Measurements from ENCODE around the gene ALKBH1. TPM values are rescaled to one million over a fixed set of nuclear protein-coding genes. Genes with fewer than 3 reads are reported as not detected.
"Not testable (repeated sequence)": the region's sequence is repeated elsewhere in the genome, so short reads cannot be mapped to it uniquely, and the experiment has no call there.

The ALKBH1 gene, protein sequence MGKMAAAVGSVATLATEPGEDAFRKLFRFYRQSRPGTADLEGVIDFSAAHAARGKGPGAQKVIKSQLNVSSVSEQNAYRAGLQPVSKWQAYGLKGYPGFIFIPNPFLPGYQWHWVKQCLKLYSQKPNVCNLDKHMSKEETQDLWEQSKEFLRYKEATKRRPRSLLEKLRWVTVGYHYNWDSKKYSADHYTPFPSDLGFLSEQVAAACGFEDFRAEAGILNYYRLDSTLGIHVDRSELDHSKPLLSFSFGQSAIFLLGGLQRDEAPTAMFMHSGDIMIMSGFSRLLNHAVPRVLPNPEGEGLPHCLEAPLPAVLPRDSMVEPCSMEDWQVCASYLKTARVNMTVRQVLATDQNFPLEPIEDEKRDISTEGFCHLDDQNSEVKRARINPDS
- 10 to 100 TPM in 2 of 4 donors, 1 to 10 TPM in 2; 5.8 to 12.1 (median 9.5) TPM for polyA plus RNA-seq
- long read RNA-seq, donor 1: 0 reads
- long read RNA-seq, donor 2, partial matches to known transcripts: 0 of 3 reads
- long read RNA-seq, donor 2, other reads (novel, unspliced or antisense): 0 of 3 reads
- long read RNA-seq, donor 3: 0 reads
- long read RNA-seq, donor 4: 0 reads
- long read RNA-seq, donor 5: 0 reads
- long read RNA-seq, donor 6, partial matches to known transcripts: 0 of 1 reads
- long read RNA-seq, donor 6, other reads (novel, unspliced or antisense): 0 of 1 reads
- long read RNA-seq, donor 7: 0 reads
- long read RNA-seq, donor 8, partial matches to known transcripts: 0 of 1 reads
- long read RNA-seq, donor 8, other reads (novel, unspliced or antisense): 0 of 1 reads
- long read RNA-seq, donor 9, partial matches to known transcripts: 7 of 48 reads
- long read RNA-seq, donor 9, other reads (novel, unspliced or antisense): 40 of 48 reads
- long read RNA-seq, donor 10, partial matches to known transcripts: 0 of 2 reads
- long read RNA-seq, donor 10, other reads (novel, unspliced or antisense): 0 of 2 reads

DNA sequence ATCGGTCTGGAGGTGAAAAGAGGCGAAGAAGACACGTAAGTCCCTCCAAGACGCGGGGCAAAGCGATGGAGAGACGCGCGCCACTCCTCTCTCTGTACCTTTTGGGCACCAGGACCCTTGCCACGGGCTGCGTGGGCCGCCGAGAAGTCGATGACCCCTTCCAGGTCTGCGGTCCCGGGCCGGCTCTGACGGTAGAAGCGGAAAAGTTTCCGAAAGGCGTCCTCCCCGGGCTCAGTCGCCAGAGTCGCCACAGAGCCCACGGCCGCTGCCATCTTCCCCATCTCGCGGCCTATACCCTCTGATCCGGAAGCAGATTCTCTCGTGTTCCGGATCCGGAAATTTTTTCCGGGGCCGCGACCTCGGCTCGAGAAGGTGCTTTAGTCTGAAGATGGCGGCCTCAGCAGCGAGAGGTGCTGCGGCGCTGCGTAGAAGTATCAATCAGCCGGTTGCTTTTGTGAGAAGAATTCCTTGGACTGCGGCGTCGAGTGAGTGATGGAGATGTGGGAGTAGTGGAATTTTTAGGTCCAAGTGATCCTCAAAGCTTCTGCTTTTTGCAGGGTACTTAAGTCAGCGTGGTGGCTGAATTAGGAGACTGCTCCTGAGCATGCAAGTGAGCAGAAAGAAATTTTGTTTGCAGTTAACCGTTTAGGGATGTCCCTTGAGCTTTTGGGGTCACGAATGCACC, at the start of gene ALKBH1, which contains the start of gene SLIRP:
ALKBH1 (minus strand) TSS at position 300 of the 685 bp plus-strand sequence; CDS start at position 281, 19 bp downstream.
SLIRP (plus strand) TSS at position 380 of the 685 bp plus-strand sequence; CDS start at position 389, 9 bp downstream.
- DNase-seq (peak; percentile 92 to 95), FAIRE-seq (no peak)
- H3K27ac ChIP-seq (ENCODE audit: low read depth in 1 of 3, low read length in 2 of 3): peak within 1 kb of the TSS; percentile 39 to 72 (median 48)
- H3K27me3 ChIP-seq (ENCODE audit: control insufficient read depth in 3 of 3, insufficient read depth in 3 of 3, low read length in 3 of 3): no peaks in the 10 kb centered on the region
- peaks cover 4 to 15% (median 13%) of the 10 kb centered on the region in 3 donors for H3K4me1 ChIP-seq (ENCODE audit: control insufficient read depth in 3 of 3, insufficient read depth in 2 of 3, low read depth in 1 of 3, low read length in 2 of 3)
- H3K4me3 ChIP-seq (ENCODE audit: low read depth in 1 of 3, low read length in 3 of 3): peak within 1 kb of the TSS; percentile 61 to 100 (median 83)
- H3K36me3 ChIP-seq (ENCODE audit: control insufficient read depth in 3 of 3, insufficient read depth in 2 of 3, low read depth in 1 of 3, low read length in 3 of 3): peaks cover 2 to 24% (median 7%) of the 10 kb centered on the region in 3 donors
- WGBS, 3 donors: 0% methylated on average over 46 to 49 of the region's 49 CpGs
- no peaks in the 10 kb centered on the region for H3K9me3 ChIP-seq (ENCODE audit: control insufficient read depth in 2 of 2, insufficient read depth in 1 of 2, low read depth in 1 of 2, low read length in 1 of 2)

DNA sequence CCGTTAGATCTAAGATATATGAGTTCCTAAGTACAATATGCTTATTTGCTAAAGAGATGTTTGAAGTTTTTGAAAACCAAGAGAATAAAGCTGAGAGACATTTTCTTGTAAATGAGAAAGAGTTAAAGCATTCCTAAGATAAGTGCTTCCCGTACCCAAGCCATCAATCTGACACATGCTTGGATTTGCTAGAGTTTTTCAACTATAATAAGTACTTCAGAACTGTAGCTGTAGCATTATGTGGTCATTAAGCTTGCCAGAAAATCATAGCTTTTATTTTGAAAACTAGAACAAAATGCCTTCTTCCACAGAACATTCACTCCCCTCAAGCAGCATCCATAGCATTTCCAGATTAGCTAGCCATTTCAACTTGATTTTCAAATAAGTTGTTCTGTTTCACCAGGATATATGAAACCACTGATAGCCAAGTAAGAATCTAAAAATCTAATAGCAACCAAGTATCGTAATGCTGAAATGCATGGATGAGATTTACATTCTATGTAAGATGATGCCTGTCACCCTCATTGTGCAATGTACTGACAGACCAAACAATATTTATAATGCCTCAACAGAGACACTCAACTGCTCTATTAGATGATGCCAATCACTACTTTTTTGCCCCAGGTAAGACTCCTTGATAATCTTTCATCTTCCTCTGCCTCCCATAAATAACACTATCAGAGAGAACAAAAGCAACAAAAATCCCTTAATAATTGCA, 45.1 kb upstream of the ALKBH1 start:
- Histone ChIP-seq H3K4me1 (ENCODE audit: control insufficient read depth in 3 of 3, insufficient read depth in 2 of 3, low read depth in 1 of 3, low read length in 2 of 3) (no peaks in the 10 kb centered on the region), H3K27ac (ENCODE audit: low read depth in 1 of 3, low read length in 2 of 3) (no peak overlapping the region), H3K36me3 (ENCODE audit: control insufficient read depth in 3 of 3, insufficient read depth in 2 of 3, low read depth in 1 of 3, low read length in 3 of 3) (peaks cover 15 to 33% (median 20%) of the 10 kb centered on the region in 3 donors), H3K9me3 (ENCODE audit: control insufficient read depth in 2 of 2, insufficient read depth in 1 of 2, low read depth in 1 of 2, low read length in 1 of 2) (no peaks in the 10 kb centered on the region), H3K27me3 (ENCODE audit: control insufficient read depth in 3 of 3, insufficient read depth in 3 of 3, low read length in 3 of 3) (no peaks in the 10 kb centered on the region), H3K4me3 (ENCODE audit: low read depth in 1 of 3, low read length in 3 of 3) (no peak overlapping the region)
- WGBS, 3 donors: 60 to 74% (median 62%) methylated on average over 3 of the region's 3 CpGs
- FAIRE-seq (no peak), DNase-seq (no peak)

- DNase-seq: no peak
- WGBS, 3 donors: 96 to 100% (median 99%) methylated on average over 2 of the region's 2 CpGs
- Histone ChIP-seq H3K36me3 (ENCODE audit: control insufficient read depth in 3 of 3, insufficient read depth in 2 of 3, low read depth in 1 of 3, low read length in 3 of 3) (peaks cover 15 to 35% (median 20%) of the 10 kb centered on the region in 3 donors), H3K27me3 (ENCODE audit: control insufficient read depth in 3 of 3, insufficient read depth in 3 of 3, low read length in 3 of 3) (no peaks in the 10 kb centered on the region), H3K4me1 (ENCODE audit: control insufficient read depth in 3 of 3, insufficient read depth in 2 of 3, low read depth in 1 of 3, low read length in 2 of 3) (no peaks in the 10 kb centered on the region), H3K4me3 (ENCODE audit: low read depth in 1 of 3, low read length in 3 of 3) (no peak overlapping the region), H3K9me3 (ENCODE audit: control insufficient read depth in 2 of 2, insufficient read depth in 1 of 2, low read depth in 1 of 2, low read length in 1 of 2) (peaks cover 0 to 2% of the 10 kb centered on the region in 2 donors), H3K27ac (ENCODE audit: low read depth in 1 of 3, low read length in 2 of 3) (no peak overlapping the region)
- FAIRE-seq: no peak
Observed at GRCh38 chr14:77752266-77752665, 44.4 kb upstream of the ALKBH1 start.

GRCh38 chr14:77747425-77747824, 39.6 kb upstream of the ALKBH1 start:
- H3K27ac ChIP-seq (ENCODE audit: low read depth in 1 of 3, low read length in 2 of 3); H3K4me3 ChIP-seq (ENCODE audit: low read depth in 1 of 3, low read length in 3 of 3); H3K9me3 ChIP-seq (ENCODE audit: control insufficient read depth in 2 of 2, insufficient read depth in 1 of 2, low read depth in 1 of 2, low read length in 1 of 2); H3K4me1 ChIP-seq (ENCODE audit: control insufficient read depth in 3 of 3, insufficient read depth in 2 of 3, low read depth in 1 of 3, low read length in 2 of 3); DNase-seq; H3K27me3 ChIP-seq (ENCODE audit: control insufficient read depth in 3 of 3, insufficient read depth in 3 of 3, low read length in 3 of 3); FAIRE-seq: not testable (repeated sequence)
- peaks cover 18 to 32% (median 24%) of the 10 kb centered on the region in 3 donors for H3K36me3 ChIP-seq (ENCODE audit: control insufficient read depth in 3 of 3, insufficient read depth in 2 of 3, low read depth in 1 of 3, low read length in 3 of 3)
- 94 to 100% (median 99%) methylated on average over 7 to 33 of the region's 33 CpGs for WGBS, 3 donors

- H3K36me3 ChIP-seq (ENCODE audit: control insufficient read depth in 3 of 3, insufficient read depth in 2 of 3, low read depth in 1 of 3, low read length in 3 of 3): peaks cover 18 to 36% (median 19%) of the 10 kb centered on the region in 3 donors
- DNase-seq (no peak), FAIRE-seq (no peak)
- no peak overlapping the region for H3K4me3 ChIP-seq (ENCODE audit: low read depth in 1 of 3, low read length in 3 of 3)
- no peaks in the 10 kb centered on the region for H3K27me3 ChIP-seq (ENCODE audit: control insufficient read depth in 3 of 3, insufficient read depth in 3 of 3, low read length in 3 of 3)
- no peaks in the 10 kb centered on the region for H3K4me1 ChIP-seq (ENCODE audit: control insufficient read depth in 3 of 3, insufficient read depth in 2 of 3, low read depth in 1 of 3, low read length in 2 of 3)
- no peak overlapping the region for H3K27ac ChIP-seq (ENCODE audit: low read depth in 1 of 3, low read length in 2 of 3)
- 64 to 69% (median 66%) methylated on average over 4 of the region's 4 CpGs for WGBS, 3 donors
- peaks cover 0 to 2% of the 10 kb centered on the region in 2 donors for H3K9me3 ChIP-seq (ENCODE audit: control insufficient read depth in 2 of 2, insufficient read depth in 1 of 2, low read depth in 1 of 2, low read length in 1 of 2)
Observed at GRCh38 chr14:77746064-77746702, 38.4 kb upstream of the ALKBH1 start.

DNA sequence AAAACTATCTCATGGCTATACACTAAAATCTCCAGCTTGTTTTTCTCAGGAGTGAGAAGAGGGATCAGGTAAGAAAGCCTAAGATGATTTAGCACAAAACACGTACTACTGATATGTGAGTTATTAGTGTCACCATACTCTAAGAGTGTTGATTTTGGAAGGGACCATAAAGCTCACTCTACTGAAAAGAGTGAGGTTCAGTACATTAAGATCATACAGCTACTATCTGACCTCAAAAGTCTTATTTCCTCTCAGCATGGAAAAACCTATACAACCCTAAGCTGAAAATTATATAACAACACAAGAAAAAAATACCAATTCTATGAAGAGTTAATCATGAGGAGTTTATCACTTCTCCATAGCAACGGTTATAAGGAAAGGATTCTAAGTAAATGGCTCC, 33.6 kb upstream of the ALKBH1 start:
- Histone ChIP-seq H3K36me3 (ENCODE audit: control insufficient read depth in 3 of 3, insufficient read depth in 2 of 3, low read depth in 1 of 3, low read length in 3 of 3) (peaks cover 7 to 32% (median 16%) of the 10 kb centered on the region in 3 donors), H3K4me3 (ENCODE audit: low read depth in 1 of 3, low read length in 3 of 3) (no peak overlapping the region), H3K27me3 (ENCODE audit: control insufficient read depth in 3 of 3, insufficient read depth in 3 of 3, low read length in 3 of 3) (no peaks in the 10 kb centered on the region), H3K27ac (ENCODE audit: low read depth in 1 of 3, low read length in 2 of 3) (no peak overlapping the region), H3K9me3 (ENCODE audit: control insufficient read depth in 2 of 2, insufficient read depth in 1 of 2, low read depth in 1 of 2, low read length in 1 of 2) (no peaks in the 10 kb centered on the region), H3K4me1 (ENCODE audit: control insufficient read depth in 3 of 3, insufficient read depth in 2 of 3, low read depth in 1 of 3, low read length in 2 of 3) (peaks cover 0 to 4% (median 0%) of the 10 kb centered on the region in 3 donors)
- 73 to 83% (median 77%) methylated on average over 2 of the region's 2 CpGs for WGBS, 3 donors
- FAIRE-seq (no peak), DNase-seq (no peak)

DNA sequence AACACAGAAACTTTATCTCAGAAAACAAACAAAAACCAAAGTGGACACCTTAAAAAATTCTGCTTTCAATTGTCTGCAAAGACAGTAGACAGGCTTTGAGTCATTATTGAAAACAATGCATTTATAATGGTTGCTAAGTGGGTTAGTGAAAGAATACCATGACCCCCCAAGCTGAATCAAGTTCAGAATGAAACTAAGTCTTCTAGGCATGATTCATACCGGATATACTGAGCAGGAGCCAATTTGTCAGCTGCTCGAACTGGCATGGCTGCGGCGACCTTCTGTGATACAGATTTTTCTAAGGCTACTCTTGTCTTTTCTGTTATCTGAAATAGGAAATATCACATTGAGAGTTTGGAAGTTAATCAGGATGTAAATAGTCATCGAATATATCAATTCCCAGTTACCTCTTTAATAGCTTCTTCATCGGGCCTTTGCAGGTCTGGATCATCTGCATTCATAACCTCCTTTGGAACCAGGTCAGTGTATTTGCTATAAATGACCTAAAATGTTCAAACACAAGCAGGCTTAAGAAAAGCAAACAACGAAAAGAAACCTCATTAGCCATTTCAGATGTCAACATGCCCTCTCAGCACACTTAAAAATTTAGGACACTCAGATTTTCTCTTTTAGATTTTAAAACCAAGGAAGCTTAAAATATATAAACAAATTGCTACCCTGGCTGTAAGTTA, 30.9 kb upstream of the ALKBH1 start:
- peaks cover 0 to 4% (median 0%) of the 10 kb centered on the region in 3 donors for H3K4me1 ChIP-seq (ENCODE audit: control insufficient read depth in 3 of 3, insufficient read depth in 2 of 3, low read depth in 1 of 3, low read length in 2 of 3)
- FAIRE-seq: no peak
- no peaks in the 10 kb centered on the region for H3K27me3 ChIP-seq (ENCODE audit: control insufficient read depth in 3 of 3, insufficient read depth in 3 of 3, low read length in 3 of 3)
- no peaks in the 10 kb centered on the region for H3K9me3 ChIP-seq (ENCODE audit: control insufficient read depth in 2 of 2, insufficient read depth in 1 of 2, low read depth in 1 of 2, low read length in 1 of 2)
- no peak overlapping the region for H3K4me3 ChIP-seq (ENCODE audit: low read depth in 1 of 3, low read length in 3 of 3)
- 62 to 82% (median 67%) methylated on average over 7 of the region's 7 CpGs for WGBS, 3 donors
- no peak for DNase-seq
- H3K36me3 ChIP-seq (ENCODE audit: control insufficient read depth in 3 of 3, insufficient read depth in 2 of 3, low read depth in 1 of 3, low read length in 3 of 3): peaks cover 5 to 37% (median 18%) of the 10 kb centered on the region in 3 donors
- no peak overlapping the region for H3K27ac ChIP-seq (ENCODE audit: low read depth in 1 of 3, low read length in 2 of 3)
